ENCODE measurements around the gene C10orf90. TPM values are rescaled to one million over a fixed set of nuclear protein-coding genes. Genes with fewer than 3 reads are reported as not detected.

The C10orf90 gene
- total RNA-seq, 2 experiments from 2014 or later: not detected

GRCh38 chr10:126504063-126504760 lies 166.3 kb downstream of the C10orf90 start:
- H3K36me3 Mint-ChIP-seq: no peaks in the 10 kb centered on the region
- H3K27me3 Mint-ChIP-seq: no peaks in the 10 kb centered on the region
- H3K27ac Mint-ChIP-seq: no peak overlapping the region
- no peak overlapping the region for H3K4me3 Mint-ChIP-seq
- DNase-seq: no peak
- H3K4me1 Mint-ChIP-seq: no peaks in the 10 kb centered on the region
- H3K9me3 Mint-ChIP-seq: no peaks in the 10 kb centered on the region

GRCh38 chr10:126503392-126504062 lies 167.0 kb downstream of the C10orf90 start:
- DNase-seq: no peak
- Mint-ChIP-seq H3K36me3 (no peaks in the 10 kb centered on the region), H3K4me3 (no peak overlapping the region), H3K4me1 (no peaks in the 10 kb centered on the region), H3K9me3 (no peaks in the 10 kb centered on the region), H3K27me3 (no peaks in the 10 kb centered on the region), H3K27ac (no peak overlapping the region)

- H3K27ac Mint-ChIP-seq: no peak overlapping the region
- no peaks in the 10 kb centered on the region for H3K36me3 Mint-ChIP-seq
- no peaks in the 10 kb centered on the region for H3K9me3 Mint-ChIP-seq
- no peaks in the 10 kb centered on the region for H3K4me1 Mint-ChIP-seq
- DNase-seq: no peak
- H3K4me3 Mint-ChIP-seq: no peak overlapping the region
- no peaks in the 10 kb centered on the region for H3K27me3 Mint-ChIP-seq
Observed at GRCh38 chr10:126502441-126502840, 168.1 kb downstream of the C10orf90 start.

GRCh38 chr10:126501828-126502227 lies 168.7 kb downstream of the C10orf90 start:
- no peak overlapping the region for H3K4me3 Mint-ChIP-seq
- no peaks in the 10 kb centered on the region for H3K27me3 Mint-ChIP-seq
- no peaks in the 10 kb centered on the region for H3K36me3 Mint-ChIP-seq
- no peak overlapping the region for H3K27ac Mint-ChIP-seq
- no peak for DNase-seq
- no peaks in the 10 kb centered on the region for H3K4me1 Mint-ChIP-seq
- H3K9me3 Mint-ChIP-seq: no peaks in the 10 kb centered on the region

GRCh38 chr10:126500866-126501265 lies 169.6 kb downstream of the C10orf90 start:
- H3K36me3 Mint-ChIP-seq: no peaks in the 10 kb centered on the region
- no peaks in the 10 kb centered on the region for H3K27me3 Mint-ChIP-seq
- H3K9me3 Mint-ChIP-seq: no peaks in the 10 kb centered on the region
- H3K27ac Mint-ChIP-seq: no peak overlapping the region
- no peak overlapping the region for H3K4me3 Mint-ChIP-seq
- H3K4me1 Mint-ChIP-seq: no peaks in the 10 kb centered on the region
- no peak for DNase-seq

GRCh38 chr10:126500185-126500584 lies 170.3 kb downstream of the C10orf90 start:
- DNase-seq: no peak
- no peaks in the 10 kb centered on the region for H3K36me3 Mint-ChIP-seq
- H3K4me3 Mint-ChIP-seq: no peak overlapping the region
- no peaks in the 10 kb centered on the region for H3K4me1 Mint-ChIP-seq
- H3K9me3 Mint-ChIP-seq: no peaks in the 10 kb centered on the region
- no peak overlapping the region for H3K27ac Mint-ChIP-seq
- no peaks in the 10 kb centered on the region for H3K27me3 Mint-ChIP-seq

GRCh38 chr10:126499744-126500143 lies 170.7 kb downstream of the C10orf90 start:
- H3K4me1 Mint-ChIP-seq: no peaks in the 10 kb centered on the region
- H3K27ac Mint-ChIP-seq: no peak overlapping the region
- no peak for DNase-seq
- H3K4me3 Mint-ChIP-seq: no peak overlapping the region
- H3K9me3 Mint-ChIP-seq: no peaks in the 10 kb centered on the region
- no peaks in the 10 kb centered on the region for H3K36me3 Mint-ChIP-seq
- no peaks in the 10 kb centered on the region for H3K27me3 Mint-ChIP-seq

GRCh38 chr10:126497672-126498071 lies 172.8 kb downstream of the C10orf90 start:
- Mint-ChIP-seq H3K9me3 (no peaks in the 10 kb centered on the region), H3K36me3 (no peaks in the 10 kb centered on the region), H3K4me3 (no peak overlapping the region), H3K27me3 (no peaks in the 10 kb centered on the region), H3K4me1 (no peaks in the 10 kb centered on the region), H3K27ac (no peak overlapping the region)
- no peak for DNase-seq

- Mint-ChIP-seq H3K27ac (no peak overlapping the region), H3K4me1 (no peaks in the 10 kb centered on the region), H3K27me3 (no peaks in the 10 kb centered on the region), H3K4me3 (no peak overlapping the region), H3K36me3 (no peaks in the 10 kb centered on the region), H3K9me3 (no peaks in the 10 kb centered on the region)
- DNase-seq: no peak
Observed at GRCh38 chr10:126496771-126497545, 173.5 kb downstream of the C10orf90 start.

GRCh38 chr10:126491476-126491875 lies 179.0 kb downstream of the C10orf90 start:
- Mint-ChIP-seq H3K27me3 (peaks cover 6% of the 10 kb centered on the region), H3K27ac (no peak overlapping the region), H3K4me3 (no peak overlapping the region), H3K36me3 (no peaks in the 10 kb centered on the region), H3K9me3 (peaks cover 7% of the 10 kb centered on the region), H3K4me1 (no peaks in the 10 kb centered on the region)
- DNase-seq: no peak

GRCh38 chr10:126481181-126481580 lies 189.3 kb downstream of the C10orf90 start:
- no peaks in the 10 kb centered on the region for H3K27me3 Mint-ChIP-seq
- DNase-seq: no peak
- no peak overlapping the region for H3K27ac Mint-ChIP-seq
- no peaks in the 10 kb centered on the region for H3K9me3 Mint-ChIP-seq
- H3K36me3 Mint-ChIP-seq: no peaks in the 10 kb centered on the region
- H3K4me1 Mint-ChIP-seq: no peaks in the 10 kb centered on the region
- H3K4me3 Mint-ChIP-seq: no peak overlapping the region

- no peak for DNase-seq
- Mint-ChIP-seq H3K27me3 (no peaks in the 10 kb centered on the region), H3K36me3 (no peaks in the 10 kb centered on the region), H3K4me1 (no peaks in the 10 kb centered on the region), H3K9me3 (no peaks in the 10 kb centered on the region), H3K4me3 (no peak overlapping the region), H3K27ac (no peak overlapping the region)
Observed at GRCh38 chr10:126480648-126481047, 189.8 kb downstream of the C10orf90 start.

GRCh38 chr10:126479280-126479895 lies 191.1 kb downstream of the C10orf90 start:
- Mint-ChIP-seq H3K9me3 (no peaks in the 10 kb centered on the region), H3K27ac (no peak overlapping the region), H3K36me3 (no peaks in the 10 kb centered on the region), H3K27me3 (peaks cover 4% of the 10 kb centered on the region), H3K4me1 (no peaks in the 10 kb centered on the region), H3K4me3 (no peak overlapping the region)
- DNase-seq: no peak

GRCh38 chr10:126478546-126478945 lies 191.9 kb downstream of the C10orf90 start:
- no peaks in the 10 kb centered on the region for H3K4me1 Mint-ChIP-seq
- no peaks in the 10 kb centered on the region for H3K36me3 Mint-ChIP-seq
- no peak overlapping the region for H3K27ac Mint-ChIP-seq
- no peaks in the 10 kb centered on the region for H3K9me3 Mint-ChIP-seq
- peaks cover 4% of the 10 kb centered on the region for H3K27me3 Mint-ChIP-seq
- H3K4me3 Mint-ChIP-seq: no peak overlapping the region
- no peak for DNase-seq

- peaks cover 7% of the 10 kb centered on the region for H3K27me3 Mint-ChIP-seq
- no peak overlapping the region for H3K27ac Mint-ChIP-seq
- H3K9me3 Mint-ChIP-seq: no peaks in the 10 kb centered on the region
- no peak for DNase-seq
- no peaks in the 10 kb centered on the region for H3K36me3 Mint-ChIP-seq
- no peaks in the 10 kb centered on the region for H3K4me1 Mint-ChIP-seq
- no peak overlapping the region for H3K4me3 Mint-ChIP-seq
Observed at GRCh38 chr10:126476246-126476645, 194.2 kb downstream of the C10orf90 start.

All from activated naive CD8-positive, alpha-beta T cell treated with anti-CD3 and anti-CD28 coated beads for 36 hours (primary cell).